Umbilical cord (tissue), 2 donors: ENCODE results near the gene S100A14. TPM values are rescaled to one million over a fixed set of nuclear protein-coding genes. Genes with fewer than 3 reads are reported as not detected.
A peak's percentile ranks its signal among the peaks of the same experiment; 100 is the strongest.
"Not testable (repeated sequence)": the region's sequence is repeated elsewhere in the genome, so short reads cannot be mapped to it uniquely, and the experiment has no call there.

Source experiments
- DNase-seq: peaks from one replicate; pipeline ENCODE4 v3.0.0-alpha.2; 2015; ENCODE audit warnings: low spot score
- total RNA-seq: library from RNA; depleted of rRNA; stranded (reverse); fragments of >200 nt; gene quantifications from one replicate; pipeline ENCODE4 v1.2.3, GENCODE V29; 2014; ENCODE audit warnings: low replicate concordance; ENCODE audit not compliant: insufficient read depth

Gene S100A14
- total RNA-seq, 1 donor from 2014 or later = 29.6 TPM

- not testable (repeated sequence) for DNase-seq
Observed at GRCh38 chr1:153588033-153588432, 28.1 kb downstream of the S100A14 start.

GRCh38 chr1:153587314-153587713 is 28.8 kb downstream of the S100A14 start:
- DNase-seq = no peak

- no peak for DNase-seq
Observed at GRCh38 chr1:153586347-153586746, 29.8 kb downstream of the S100A14 start.

- peak; percentile 83 for DNase-seq
Observed at GRCh38 chr1:153585006-153585405, 31.1 kb downstream of the S100A14 start.

GRCh38 chr1:153583976-153584375 is 32.1 kb downstream of the S100A14 start:
- DNase-seq = no peak

- not testable (repeated sequence) for DNase-seq
Observed at GRCh38 chr1:153583514-153583913, 32.6 kb downstream of the S100A14 start.

- not testable (repeated sequence) for DNase-seq
Observed at GRCh38 chr1:153582836-153583235, 33.3 kb downstream of the S100A14 start.

GRCh38 chr1:153578936-153579335 is 37.2 kb downstream of the S100A14 start:
- no peak for DNase-seq

- no peak for DNase-seq
Observed at GRCh38 chr1:153578490-153578889, 37.6 kb downstream of the S100A14 start.

- no peak for DNase-seq
Observed at GRCh38 chr1:153577624-153578051, 38.5 kb downstream of the S100A14 start.

- DNase-seq = no peak
Observed at GRCh38 chr1:153577138-153577537, 39.0 kb downstream of the S100A14 start.

- not testable (repeated sequence) for DNase-seq
Observed at GRCh38 chr1:153575497-153575896, 40.6 kb downstream of the S100A14 start.

GRCh38 chr1:153575081-153575491 is 41.0 kb downstream of the S100A14 start:
- DNase-seq = not testable (repeated sequence)

GRCh38 chr1:153573351-153573750 is 42.8 kb downstream of the S100A14 start:
- DNase-seq = no peak

GRCh38 chr1:153572569-153573015 is 43.5 kb downstream of the S100A14 start:
- DNase-seq = peak; percentile 84

GRCh38 chr1:153571706-153572105 is 44.4 kb downstream of the S100A14 start:
- DNase-seq = no peak

- DNase-seq = no peak
Observed at GRCh38 chr1:153570874-153571273, 45.3 kb downstream of the S100A14 start.

GRCh38 chr1:153569465-153569864 is 46.7 kb downstream of the S100A14 start:
- DNase-seq = no peak

- DNase-seq = peak; percentile 93
Observed at GRCh38 chr1:153568367-153569099, 47.6 kb downstream of the S100A14 start.

- no peak for DNase-seq
Observed at GRCh38 chr1:153567621-153568366, 48.3 kb downstream of the S100A14 start.

GRCh38 chr1:153566414-153567371 is 49.4 kb downstream of the S100A14 start:
- DNase-seq = peak; percentile 98
